Activated T-helper 17 cell treated with anti-CD3 and anti-CD28 coated beads, Interleukin-2, amount 50 U/mL, for 72 hours (primary cell): ENCODE data around the gene MT1F. TPM values are rescaled to one million over a fixed set of nuclear protein-coding genes. Genes with fewer than 3 reads are reported as not detected.

ENCODE experiments used
- ATAC-seq: fragments of 150-1000 bp; cut with Tn5 transposase; replicated peaks from 2 replicates; pipeline ENCODE4 v1.10.0; 2021; ENCODE audit warnings: mild to moderate bottlenecking, moderate library complexity
- H3K27ac Mint-ChIP-seq: one replicate; pipeline ENCODE4 v1.8.0; 2022; ENCODE audit warnings: mixed read lengths
- H3K27me3 Mint-ChIP-seq: one replicate; pipeline ENCODE4 v1.8.0; 2022; ENCODE audit warnings: mixed read lengths
- H3K36me3 Mint-ChIP-seq: one replicate; pipeline ENCODE4 v1.8.0; 2022; ENCODE audit warnings: low read depth, mild to moderate bottlenecking, mixed read lengths
- H3K4me1 Mint-ChIP-seq: one replicate; pipeline ENCODE4 v1.8.0; 2022; ENCODE audit warnings: mixed read lengths
- H3K4me3 Mint-ChIP-seq: one replicate; pipeline ENCODE4 v1.8.0; 2022; ENCODE audit warnings: mild to moderate bottlenecking, mixed read lengths
- H3K9me3 Mint-ChIP-seq: one replicate; pipeline ENCODE4 v1.8.0; 2022; ENCODE audit warnings: mixed read lengths
- total RNA-seq, 2 donors: library from RNA; stranded (reverse); gene quantifications; one replicate each; pipeline ENCODE4 v1.2.3, GENCODE V29; 2022

The MT1F gene
- total RNA-seq, 2 donors from 2014 or later, result 3.1 to 5.7 TPM

DNA sequence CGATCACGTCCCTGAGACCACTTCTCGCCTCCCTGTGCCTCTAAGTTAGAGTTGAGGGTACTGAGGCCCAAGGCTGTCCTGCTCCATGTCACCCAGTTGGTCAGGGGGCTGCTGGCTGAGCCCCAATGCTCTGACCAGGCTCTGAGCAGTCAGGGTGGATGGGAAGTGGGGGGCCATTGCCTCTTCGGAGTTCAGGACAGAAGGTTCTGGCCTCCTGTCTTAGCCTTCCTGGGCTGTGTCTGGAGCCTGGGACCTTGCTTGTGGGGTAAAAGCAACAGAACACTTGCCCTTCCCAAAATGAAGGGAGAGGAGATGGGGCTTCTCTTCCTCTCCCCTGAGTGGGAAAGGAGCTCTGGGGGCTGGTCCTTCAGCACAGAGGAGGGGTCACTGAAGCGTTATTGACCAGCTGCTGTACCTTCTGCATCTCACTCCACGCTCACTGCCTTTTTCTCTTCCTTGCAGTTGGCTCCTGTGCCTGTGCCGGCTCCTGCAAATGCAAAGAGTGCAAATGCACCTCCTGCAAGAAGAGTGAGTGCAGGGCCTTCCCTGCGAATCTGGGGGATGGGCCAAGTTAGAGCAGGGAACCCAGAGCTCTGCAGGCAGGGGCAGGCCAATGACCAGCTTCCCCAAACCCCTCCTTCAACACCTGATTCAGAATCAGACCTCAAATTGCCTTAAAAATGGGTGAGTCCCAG lies 25.1 kb downstream of the MT1F start:
- peaks cover 10% of the 10 kb centered on the region for H3K4me1 Mint-ChIP-seq
- no peaks in the 10 kb centered on the region for H3K36me3 Mint-ChIP-seq
- ATAC-seq, result no peak
- peak overlapping the region; percentile 80 for H3K27ac Mint-ChIP-seq
- peak overlapping the region; percentile 90 for H3K4me3 Mint-ChIP-seq
- H3K27me3 Mint-ChIP-seq, result no peaks in the 10 kb centered on the region
- no peaks in the 10 kb centered on the region for H3K9me3 Mint-ChIP-seq

- ATAC-seq, result no peak
- Mint-ChIP-seq H3K36me3 (no peaks in the 10 kb centered on the region), H3K4me1 (peaks cover 10% of the 10 kb centered on the region), H3K27me3 (no peaks in the 10 kb centered on the region), H3K27ac (no peak overlapping the region), H3K4me3 (peak overlapping the region; percentile 90), H3K9me3 (no peaks in the 10 kb centered on the region)
Measured at GRCh38 chr16:56683424-56684172, 25.8 kb downstream of the MT1F start.

GRCh38 chr16:56684256-56684925 lies 26.6 kb downstream of the MT1F start:
- ATAC-seq, result no peak
- H3K9me3 Mint-ChIP-seq, result no peaks in the 10 kb centered on the region
- no peaks in the 10 kb centered on the region for H3K27me3 Mint-ChIP-seq
- no peak overlapping the region for H3K27ac Mint-ChIP-seq
- peaks cover 10% of the 10 kb centered on the region for H3K4me1 Mint-ChIP-seq
- H3K36me3 Mint-ChIP-seq, result no peaks in the 10 kb centered on the region
- H3K4me3 Mint-ChIP-seq, result peak overlapping the region; percentile 90

- H3K9me3 Mint-ChIP-seq, result no peaks in the 10 kb centered on the region
- H3K4me1 Mint-ChIP-seq, result peaks cover 6% of the 10 kb centered on the region
- H3K27me3 Mint-ChIP-seq, result no peaks in the 10 kb centered on the region
- no peak for ATAC-seq
- H3K27ac Mint-ChIP-seq, result no peak overlapping the region
- H3K4me3 Mint-ChIP-seq, result no peak overlapping the region
- H3K36me3 Mint-ChIP-seq, result no peaks in the 10 kb centered on the region
Measured at GRCh38 chr16:56684926-56685590, 27.3 kb downstream of the MT1F start.

DNA sequence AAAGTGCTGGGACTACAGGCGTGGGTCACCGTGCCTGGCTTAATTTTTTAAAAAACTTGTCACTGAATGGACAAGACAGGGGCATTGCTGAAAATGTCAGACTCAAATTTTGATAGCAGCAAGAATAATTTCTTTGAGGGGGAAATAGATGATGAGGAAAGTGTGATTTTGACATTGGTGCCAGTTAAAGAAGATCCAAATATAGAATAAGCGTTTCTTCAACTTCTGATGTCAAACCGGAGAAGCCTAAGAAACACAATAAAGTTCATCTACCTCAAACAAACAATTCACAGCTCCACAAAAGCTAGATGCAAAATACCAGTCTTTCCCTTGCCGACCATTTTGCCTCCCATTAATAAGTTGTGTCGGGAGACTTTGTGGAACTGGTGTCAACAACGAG lies 29.0 kb downstream of the MT1F start:
- Mint-ChIP-seq H3K4me1 (peaks cover 6% of the 10 kb centered on the region), H3K27ac (no peak overlapping the region), H3K36me3 (no peaks in the 10 kb centered on the region), H3K4me3 (no peak overlapping the region), H3K9me3 (no peaks in the 10 kb centered on the region), H3K27me3 (no peaks in the 10 kb centered on the region)
- no peak for ATAC-seq

- H3K4me1 Mint-ChIP-seq, result peaks cover 6% of the 10 kb centered on the region
- no peak overlapping the region for H3K27ac Mint-ChIP-seq
- no peak for ATAC-seq
- H3K36me3 Mint-ChIP-seq, result no peaks in the 10 kb centered on the region
- H3K4me3 Mint-ChIP-seq, result no peak overlapping the region
- no peaks in the 10 kb centered on the region for H3K27me3 Mint-ChIP-seq
- no peaks in the 10 kb centered on the region for H3K9me3 Mint-ChIP-seq
Measured at GRCh38 chr16:56688762-56689161, 31.0 kb downstream of the MT1F start.

- no peak for ATAC-seq
- Mint-ChIP-seq H3K4me1 (peaks cover 3% of the 10 kb centered on the region), H3K27ac (no peak overlapping the region), H3K27me3 (no peaks in the 10 kb centered on the region), H3K9me3 (no peaks in the 10 kb centered on the region), H3K4me3 (no peak overlapping the region), H3K36me3 (no peaks in the 10 kb centered on the region)
Measured at GRCh38 chr16:56689171-56689570, 31.4 kb downstream of the MT1F start.

- no peaks in the 10 kb centered on the region for H3K9me3 Mint-ChIP-seq
Measured at GRCh38 chr16:56690420-56691122, 32.8 kb downstream of the MT1F start.

GRCh38 chr16:56691885-56692284 lies 34.1 kb downstream of the MT1F start:
- Mint-ChIP-seq H3K36me3 (no peaks in the 10 kb centered on the region), H3K27ac (no peak overlapping the region), H3K27me3 (no peaks in the 10 kb centered on the region), H3K4me1 (no peaks in the 10 kb centered on the region), H3K4me3 (no peak overlapping the region), H3K9me3 (no peaks in the 10 kb centered on the region)
- ATAC-seq, result no peak

More at GRCh38 chr16:56690420-56691122, 32.8 kb downstream of the MT1F start:
- Mint-ChIP-seq H3K27me3 (no peaks in the 10 kb centered on the region), H3K27ac (peak overlapping the region; percentile 28), H3K4me3 (no peak overlapping the region), H3K4me1 (no peaks in the 10 kb centered on the region), H3K36me3 (no peaks in the 10 kb centered on the region)
- no peak for ATAC-seq

- Mint-ChIP-seq H3K9me3 (no peaks in the 10 kb centered on the region), H3K4me1 (no peaks in the 10 kb centered on the region), H3K27ac (no peak overlapping the region), H3K4me3 (no peak overlapping the region), H3K27me3 (no peaks in the 10 kb centered on the region), H3K36me3 (no peaks in the 10 kb centered on the region)
- no peak for ATAC-seq
Measured at GRCh38 chr16:56695246-56695645, 37.5 kb downstream of the MT1F start.

GRCh38 chr16:56697456-56698155 lies 39.8 kb downstream of the MT1F start:
- Mint-ChIP-seq H3K27me3 (no peaks in the 10 kb centered on the region), H3K36me3 (no peaks in the 10 kb centered on the region), H3K4me3 (no peak overlapping the region), H3K27ac (no peak overlapping the region), H3K4me1 (no peaks in the 10 kb centered on the region), H3K9me3 (no peaks in the 10 kb centered on the region)
- ATAC-seq, result no peak

DNA sequence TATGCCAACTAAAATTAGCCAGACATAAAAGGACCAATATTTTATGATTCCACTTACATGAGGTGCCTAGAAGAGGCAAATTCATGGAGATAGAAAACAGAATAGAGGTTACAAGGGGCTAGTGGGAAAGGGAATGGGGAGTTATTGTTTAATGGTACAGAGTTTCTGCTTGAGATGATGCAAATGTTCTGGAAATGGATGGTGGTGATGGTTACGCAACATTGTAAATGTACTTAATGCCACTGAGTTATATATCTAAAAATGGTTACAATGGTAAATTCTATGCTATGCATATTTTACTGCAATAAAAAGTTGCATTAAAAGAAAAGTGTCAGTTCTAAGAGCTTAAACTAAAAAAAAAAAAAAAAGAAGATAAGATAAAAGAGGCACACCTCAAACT lies 42.4 kb downstream of the MT1F start:
- H3K36me3 Mint-ChIP-seq, result no peaks in the 10 kb centered on the region
- no peak for ATAC-seq
- H3K4me1 Mint-ChIP-seq, result no peaks in the 10 kb centered on the region
- H3K27ac Mint-ChIP-seq, result no peak overlapping the region
- no peaks in the 10 kb centered on the region for H3K9me3 Mint-ChIP-seq
- H3K27me3 Mint-ChIP-seq, result no peaks in the 10 kb centered on the region
- no peak overlapping the region for H3K4me3 Mint-ChIP-seq

DNA sequence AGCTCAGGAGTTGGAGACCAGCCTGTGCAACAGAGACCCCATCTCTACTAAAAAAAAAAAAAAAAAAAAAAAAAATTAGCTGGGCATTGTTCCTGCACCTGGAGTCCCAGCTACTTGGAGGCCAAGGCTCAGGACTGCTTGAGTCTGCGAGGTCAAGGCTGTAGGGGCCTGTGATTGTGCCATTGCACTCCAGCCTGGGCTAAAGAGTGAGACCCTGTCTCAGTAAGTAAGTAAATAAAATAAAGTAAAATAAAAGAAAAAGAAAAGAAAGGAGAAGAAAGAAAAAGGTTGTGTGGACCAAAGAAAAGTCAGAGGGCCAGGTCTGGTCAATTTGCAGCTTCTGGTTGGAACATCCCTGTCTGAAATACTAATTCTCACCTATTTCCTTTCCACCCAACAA lies 42.9 kb downstream of the MT1F start:
- no peaks in the 10 kb centered on the region for H3K4me1 Mint-ChIP-seq
- H3K9me3 Mint-ChIP-seq, result no peaks in the 10 kb centered on the region
- H3K4me3 Mint-ChIP-seq, result no peak overlapping the region
- no peak overlapping the region for H3K27ac Mint-ChIP-seq
- no peak for ATAC-seq
- no peaks in the 10 kb centered on the region for H3K27me3 Mint-ChIP-seq
- no peaks in the 10 kb centered on the region for H3K36me3 Mint-ChIP-seq
